ENCODE data around the gene LRRC4C. TPM values are rescaled to one million over a fixed set of nuclear protein-coding genes. Genes with fewer than 3 reads are reported as not detected.

Gene LRRC4C
- total RNA-seq, 4 donors from 2014 or later: 0.19 to 1.1 TPM; not detected in 2

DNA sequence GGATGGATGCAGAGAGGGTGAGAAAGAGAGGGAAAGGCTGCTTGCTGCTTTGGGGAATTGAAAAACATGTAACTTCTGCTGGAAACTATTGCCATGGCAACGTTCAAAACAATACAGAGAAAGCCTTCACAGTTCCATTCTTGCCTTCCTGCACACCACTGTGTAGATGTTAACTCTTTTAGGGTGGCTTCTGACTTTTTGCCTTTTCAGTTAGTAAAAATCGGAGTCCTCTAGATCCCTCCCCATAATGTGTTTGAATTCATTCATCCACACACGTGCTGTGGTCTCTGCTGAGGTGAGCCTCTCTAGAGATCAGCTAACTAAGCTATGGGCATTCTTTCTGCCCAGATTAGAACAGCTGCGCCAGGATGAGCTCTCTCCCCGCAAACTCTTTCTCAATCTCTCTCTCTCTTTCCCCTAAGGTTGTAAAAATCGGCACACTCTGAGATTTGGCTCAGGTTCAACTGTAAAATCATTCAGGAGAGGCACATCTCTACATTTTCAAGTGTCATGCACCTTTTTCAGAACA, 1178.3 kb downstream of the LRRC4C start:
- no peak overlapping the region for H3K4me3 ChIP-seq (ENCODE audit: low read depth, poor library complexity, severe bottlenecking)
- DNase-seq (ENCODE audit: low spot score in 2 of 2): no peak
- TF ChIP-seq CTCF (IDR thresholded peaks at IDR 0.05): no peak
- TF ChIP-seq POLR2A (IDR thresholded peaks at IDR 0.05): no peak
- intact Hi-C loops (cut with DNase I; ENCODE audit: low total_unique reads): no loop called here
- WGBS, 2 donors: 21 to 24% methylated on average over 6 of the region's 6 CpGs

- no peak overlapping the region for H3K4me3 ChIP-seq (ENCODE audit: low read depth, poor library complexity, severe bottlenecking)
- WGBS, 2 donors: 50 to 52% methylated on average over 18 of the region's 18 CpGs
- TF ChIP-seq POLR2A (IDR thresholded peaks at IDR 0.05) (no peak), CTCF (IDR thresholded peaks at IDR 0.05) (no peak)
- intact Hi-C loops (cut with DNase I; ENCODE audit: low total_unique reads): no loop called here
- no peak for DNase-seq (ENCODE audit: low spot score in 2 of 2)
Observed at GRCh38 chr11:40280159-40281051, 1179.0 kb downstream of the LRRC4C start.

- DNase-seq (ENCODE audit: low spot score in 2 of 2): no peak
- TF ChIP-seq POLR2A (IDR thresholded peaks at IDR 0.05) (no peak), CTCF (IDR thresholded peaks at IDR 0.05) (no peak)
- intact Hi-C loops (cut with DNase I; ENCODE audit: low total_unique reads): no loop called here
- WGBS, 2 donors: 88 to 91% methylated on average over 1 of the region's 1 CpG
- no peak overlapping the region for H3K4me3 ChIP-seq (ENCODE audit: low read depth, poor library complexity, severe bottlenecking)
Observed at GRCh38 chr11:40276960-40277359, 1182.5 kb downstream of the LRRC4C start.

DNA sequence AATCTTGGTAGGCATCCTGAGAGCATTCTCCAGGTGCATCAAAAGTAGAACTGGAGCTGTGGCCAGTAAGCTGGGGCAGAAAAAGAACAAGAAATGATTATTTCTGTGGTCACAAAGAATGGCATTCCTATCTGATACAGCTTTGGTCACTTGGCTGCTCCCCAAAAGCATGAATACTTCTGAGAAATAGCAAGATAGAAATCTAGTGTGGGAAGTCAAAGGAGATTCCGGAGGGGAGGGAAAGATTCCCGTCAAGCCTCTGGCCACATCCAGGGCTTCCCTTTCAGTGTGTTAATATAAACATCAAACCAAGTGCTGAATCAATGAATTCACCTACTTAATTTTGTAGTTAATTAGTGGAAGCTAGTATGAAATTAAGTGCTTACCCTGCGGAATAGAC, 1185.4 kb downstream of the LRRC4C start:
- no peak overlapping the region for H3K4me3 ChIP-seq (ENCODE audit: low read depth, poor library complexity, severe bottlenecking)
- 41 to 56% methylated on average over 3 of the region's 3 CpGs for WGBS, 2 donors
- intact Hi-C loops (cut with DNase I; ENCODE audit: low total_unique reads): no loop called here
- TF ChIP-seq POLR2A (IDR thresholded peaks at IDR 0.05) (no peak), CTCF (IDR thresholded peaks at IDR 0.05) (no peak)
- no peak for DNase-seq (ENCODE audit: low spot score in 2 of 2)

- no peak for DNase-seq (ENCODE audit: low spot score in 2 of 2)
- no peak overlapping the region for H3K4me3 ChIP-seq (ENCODE audit: low read depth, poor library complexity, severe bottlenecking)
- no peak for TF ChIP-seq CTCF (IDR thresholded peaks at IDR 0.05)
- intact Hi-C loops (cut with DNase I; ENCODE audit: low total_unique reads): no loop called here
- WGBS, 2 donors: 44 to 47% methylated on average over 1 of the region's 1 CpG
Observed at GRCh38 chr11:40273192-40273732, 1186.2 kb downstream of the LRRC4C start.
